Activated naive CD8-positive, alpha-beta T cell treated with anti-CD3 and anti-CD28 coated beads, Interleukin-2, amount 10 ng/mL, durations not matched to agents 7 days and 5 days (primary cell): ENCODE measurements around the gene HNF4A. TPM values are rescaled to one million over a fixed set of nuclear protein-coding genes. Genes with fewer than 3 reads are reported as not detected.

ENCODE experiments used
- ATAC-seq: fragments of 150-1000 bp; cut with Tn5 transposase; one replicate; pipeline ENCODE4 v1.10.0; 2021; ENCODE audit warnings: low read depth, moderate library complexity
- POLR2A ChIA-PET: fragments of 350-600 bp; sonication (Branson Sonifier 250); formaldehyde crosslinking; loops from one replicate; lab custom pipeline; 2021; ENCODE audit warnings: antibody characterized with exemption; lab: Charles Lee
- DNase-seq: peaks from one replicate; pipeline ENCODE4 v3.0.0; 2021
- H3K27ac Mint-ChIP-seq: one replicate; pipeline ENCODE4 v1.8.0; 2022; ENCODE audit warnings: mild to moderate bottlenecking, mixed read lengths
- H3K27me3 Mint-ChIP-seq: one replicate; pipeline ENCODE4 v1.8.0; 2022; ENCODE audit warnings: mild to moderate bottlenecking, moderate library complexity, mixed read lengths
- H3K36me3 Mint-ChIP-seq: one replicate; pipeline ENCODE4 v1.8.0; 2021; ENCODE audit warnings: mild to moderate bottlenecking, mixed read lengths
- H3K4me1 Mint-ChIP-seq: one replicate; pipeline ENCODE4 v1.8.0; 2021; ENCODE audit warnings: mixed read lengths
- H3K4me3 Mint-ChIP-seq: one replicate; pipeline ENCODE4 v1.8.0; 2022; ENCODE audit warnings: mild to moderate bottlenecking, moderate library complexity, mixed read lengths
- H3K9me3 Mint-ChIP-seq: one replicate; pipeline ENCODE4 v1.8.0; 2021; ENCODE audit warnings: mixed read lengths
- total RNA-seq, 2 experiments: library from RNA; stranded (reverse); gene quantifications; one replicate each; pipeline ENCODE4 v1.2.3, GENCODE V29; 2021

Gene HNF4A
- total RNA-seq, 2 experiments from 2014 or later = not detected

GRCh38 chr20:44449864-44450263 is 94.4 kb downstream of the HNF4A start:
- Mint-ChIP-seq H3K4me3 (no peak overlapping the region), H3K36me3 (no peaks in the 10 kb centered on the region), H3K27ac (no peak overlapping the region), H3K9me3 (no peaks in the 10 kb centered on the region), H3K27me3 (peaks cover 4% of the 10 kb centered on the region), H3K4me1 (no peaks in the 10 kb centered on the region)
- DNase-seq (no peak), ATAC-seq (no peak)
- POLR2A ChIA-PET = no interaction called here

GRCh38 chr20:44450281-44450889 is 94.9 kb downstream of the HNF4A start:
- Mint-ChIP-seq H3K27me3 (peaks cover 4% of the 10 kb centered on the region), H3K4me3 (no peak overlapping the region), H3K36me3 (no peaks in the 10 kb centered on the region), H3K9me3 (no peaks in the 10 kb centered on the region), H3K4me1 (no peaks in the 10 kb centered on the region), H3K27ac (no peak overlapping the region)
- POLR2A ChIA-PET = no interaction called here
- DNase-seq = no peak
- ATAC-seq = no peak

- DNase-seq = no peak
- Mint-ChIP-seq H3K27me3 (peaks cover 4% of the 10 kb centered on the region), H3K36me3 (no peaks in the 10 kb centered on the region), H3K27ac (no peak overlapping the region), H3K9me3 (no peaks in the 10 kb centered on the region), H3K4me1 (no peaks in the 10 kb centered on the region), H3K4me3 (no peak overlapping the region)
- POLR2A ChIA-PET = no interaction called here
- ATAC-seq = no peak
These were observed 95.5 kb downstream of the HNF4A start for GRCh38 chr20:44450903-44451450.

- Mint-ChIP-seq H3K4me3 (no peak overlapping the region), H3K27me3 (no peaks in the 10 kb centered on the region), H3K36me3 (no peaks in the 10 kb centered on the region), H3K27ac (no peak overlapping the region), H3K4me1 (no peaks in the 10 kb centered on the region), H3K9me3 (no peaks in the 10 kb centered on the region)
- no peak for DNase-seq
- POLR2A ChIA-PET = no interaction called here
- no peak for ATAC-seq
These were observed 98.9 kb downstream of the HNF4A start for GRCh38 chr20:44454306-44454963.

- Mint-ChIP-seq H3K27ac (no peak overlapping the region), H3K4me3 (no peak overlapping the region), H3K27me3 (no peaks in the 10 kb centered on the region), H3K9me3 (no peaks in the 10 kb centered on the region), H3K36me3 (no peaks in the 10 kb centered on the region), H3K4me1 (no peaks in the 10 kb centered on the region)
- ATAC-seq (no peak), DNase-seq (no peak)
- POLR2A ChIA-PET = no interaction called here
These were observed 99.6 kb downstream of the HNF4A start for GRCh38 chr20:44455126-44455525.

- Mint-ChIP-seq H3K9me3 (no peaks in the 10 kb centered on the region), H3K36me3 (no peaks in the 10 kb centered on the region), H3K4me3 (no peak overlapping the region), H3K4me1 (no peaks in the 10 kb centered on the region), H3K27me3 (peaks cover 2% of the 10 kb centered on the region), H3K27ac (no peak overlapping the region)
- POLR2A ChIA-PET = no interaction called here
- ATAC-seq (no peak), DNase-seq (no peak)
These were observed 101.1 kb downstream of the HNF4A start for GRCh38 chr20:44456611-44457010.

- H3K36me3 Mint-ChIP-seq = no peaks in the 10 kb centered on the region
- no peak for ATAC-seq
- H3K27me3 Mint-ChIP-seq = peaks cover 2% of the 10 kb centered on the region
- H3K27ac Mint-ChIP-seq = no peak overlapping the region
- H3K4me1 Mint-ChIP-seq = no peaks in the 10 kb centered on the region
- no peak for DNase-seq
- H3K9me3 Mint-ChIP-seq = no peaks in the 10 kb centered on the region
- POLR2A ChIA-PET = no interaction called here
- no peak overlapping the region for H3K4me3 Mint-ChIP-seq
These were observed 101.5 kb downstream of the HNF4A start for GRCh38 chr20:44457016-44457415.

GRCh38 chr20:44459271-44459670 is 103.8 kb downstream of the HNF4A start:
- Mint-ChIP-seq H3K27me3 (peaks cover 2% of the 10 kb centered on the region), H3K9me3 (no peaks in the 10 kb centered on the region), H3K4me3 (no peak overlapping the region), H3K4me1 (no peaks in the 10 kb centered on the region), H3K36me3 (no peaks in the 10 kb centered on the region), H3K27ac (no peak overlapping the region)
- ATAC-seq (no peak), DNase-seq (no peak)
- POLR2A ChIA-PET = no interaction called here

- H3K4me3 Mint-ChIP-seq = no peak overlapping the region
- no peak overlapping the region for H3K27ac Mint-ChIP-seq
- H3K9me3 Mint-ChIP-seq = no peaks in the 10 kb centered on the region
- ATAC-seq = no peak
- H3K36me3 Mint-ChIP-seq = no peaks in the 10 kb centered on the region
- peaks cover 2% of the 10 kb centered on the region for H3K27me3 Mint-ChIP-seq
- H3K4me1 Mint-ChIP-seq = no peaks in the 10 kb centered on the region
- POLR2A ChIA-PET = no interaction called here
- DNase-seq = no peak
These were observed 105.3 kb downstream of the HNF4A start for GRCh38 chr20:44460795-44461141.

GRCh38 chr20:44461142-44461802 is 105.8 kb downstream of the HNF4A start:
- DNase-seq (no peak), ATAC-seq (no peak)
- no peaks in the 10 kb centered on the region for H3K9me3 Mint-ChIP-seq
- H3K4me3 Mint-ChIP-seq = no peak overlapping the region
- H3K36me3 Mint-ChIP-seq = no peaks in the 10 kb centered on the region
- H3K27me3 Mint-ChIP-seq = peaks cover 2% of the 10 kb centered on the region
- no peak overlapping the region for H3K27ac Mint-ChIP-seq
- H3K4me1 Mint-ChIP-seq = no peaks in the 10 kb centered on the region
- POLR2A ChIA-PET = no interaction called here

GRCh38 chr20:44461803-44462174 is 106.3 kb downstream of the HNF4A start:
- ATAC-seq = no peak
- Mint-ChIP-seq H3K4me3 (no peak overlapping the region), H3K36me3 (no peaks in the 10 kb centered on the region), H3K9me3 (no peaks in the 10 kb centered on the region), H3K4me1 (no peaks in the 10 kb centered on the region), H3K27ac (no peak overlapping the region), H3K27me3 (peaks cover 2% of the 10 kb centered on the region)
- no peak for DNase-seq
- POLR2A ChIA-PET = no interaction called here

GRCh38 chr20:44463466-44463865 is 108.0 kb downstream of the HNF4A start:
- POLR2A ChIA-PET = no interaction called here
- Mint-ChIP-seq H3K36me3 (no peaks in the 10 kb centered on the region), H3K27ac (no peak overlapping the region), H3K4me1 (no peaks in the 10 kb centered on the region), H3K9me3 (no peaks in the 10 kb centered on the region), H3K4me3 (no peak overlapping the region), H3K27me3 (peaks cover 2% of the 10 kb centered on the region)
- ATAC-seq (no peak), DNase-seq (no peak)

GRCh38 chr20:44464514-44464913 is 109.0 kb downstream of the HNF4A start:
- Mint-ChIP-seq H3K36me3 (no peaks in the 10 kb centered on the region), H3K9me3 (no peaks in the 10 kb centered on the region), H3K4me3 (no peak overlapping the region), H3K27ac (no peak overlapping the region), H3K27me3 (peaks cover 2% of the 10 kb centered on the region), H3K4me1 (no peaks in the 10 kb centered on the region)
- no peak for ATAC-seq
- no peak for DNase-seq
- POLR2A ChIA-PET = no interaction called here

GRCh38 chr20:44465001-44465560 is 109.6 kb downstream of the HNF4A start:
- no peak for DNase-seq
- no peak overlapping the region for H3K4me3 Mint-ChIP-seq
- POLR2A ChIA-PET = no interaction called here
- no peaks in the 10 kb centered on the region for H3K9me3 Mint-ChIP-seq
- no peaks in the 10 kb centered on the region for H3K4me1 Mint-ChIP-seq
- H3K27me3 Mint-ChIP-seq = peaks cover 2% of the 10 kb centered on the region
- no peak overlapping the region for H3K27ac Mint-ChIP-seq
- no peak for ATAC-seq
- H3K36me3 Mint-ChIP-seq = no peaks in the 10 kb centered on the region
